Measurements from ENCODE around the gene KISS1R.

- no peak for TF ChIP-seq ZNF565 (CRISPR knock-in tag; conservative IDR thresholded peaks at IDR 0.05; ENCODE audit: low read depth)
- TF ChIP-seq ISL1 (CRISPR knock-in tag; IDR thresholded peaks at IDR 0.05) = no peak
- no peak for TF ChIP-seq GLIS3 (CRISPR knock-in tag; IDR thresholded peaks at IDR 0.05)
- TF ChIP-seq ZFP3 (CRISPR knock-in tag; IDR thresholded peaks at IDR 0.05) = peak; percentile 73; the same call in 1 of the 2 replicates
These were observed 27.0 kb downstream of the KISS1R start for GRCh38 chr19:944171-944567.

All from SK-N-SH treated with all-trans-retinoic acid at 6 μM for 48 hours (cell line).